Measurements from ENCODE around the gene CEACAM18.
"Not testable (repeated sequence)": the region's sequence is repeated elsewhere in the genome, so short reads cannot be mapped to it uniquely, and the experiment has no call there.

Gene CEACAM18

DNA sequence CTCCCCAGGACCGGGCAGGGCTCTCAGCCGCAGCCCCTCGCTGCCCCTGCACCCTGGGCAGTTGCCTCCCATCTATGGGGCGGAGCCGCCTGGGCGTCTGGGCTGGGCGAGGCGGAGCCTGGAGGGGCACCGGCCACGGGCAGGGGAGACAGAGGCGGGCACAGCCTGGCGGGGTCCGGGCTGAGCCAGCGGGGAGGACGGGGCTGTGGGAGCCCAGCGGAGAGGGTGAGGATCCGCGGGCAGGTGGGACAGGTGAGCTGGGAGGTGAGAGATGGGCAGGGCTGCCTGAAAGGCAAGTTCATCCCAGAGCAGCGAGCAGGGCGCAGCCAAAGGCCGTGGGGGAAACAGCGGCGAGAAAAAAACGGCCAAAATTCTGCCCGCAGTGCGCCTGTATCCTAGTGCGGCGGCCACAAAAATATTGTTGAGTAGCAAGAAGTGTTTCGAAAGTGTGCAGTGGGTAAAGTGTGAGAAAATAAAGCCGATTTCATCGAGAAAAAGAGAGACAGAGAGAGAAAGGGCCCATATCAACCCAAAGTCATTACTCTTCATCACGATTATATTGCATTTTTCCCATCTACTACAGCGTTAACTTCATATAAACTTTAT is 14.3 kb upstream of the CEACAM18 start:
- H3K4me1 ChIP-seq (ENCODE audit: control insufficient read depth, insufficient read depth, low read length); H3K36me3 ChIP-seq (ENCODE audit: insufficient read depth, low read length); H3K4me2 ChIP-seq (ENCODE audit: low read length); H3K9ac ChIP-seq (ENCODE audit: low read depth, low read length); H3K4me3 ChIP-seq (ENCODE audit: low read length); H3K27me3 ChIP-seq (ENCODE audit: control insufficient read depth, insufficient read depth, low read length); H3K9me3 ChIP-seq (replicated peaks; ENCODE audit: low read length): not testable (repeated sequence)

DNA sequence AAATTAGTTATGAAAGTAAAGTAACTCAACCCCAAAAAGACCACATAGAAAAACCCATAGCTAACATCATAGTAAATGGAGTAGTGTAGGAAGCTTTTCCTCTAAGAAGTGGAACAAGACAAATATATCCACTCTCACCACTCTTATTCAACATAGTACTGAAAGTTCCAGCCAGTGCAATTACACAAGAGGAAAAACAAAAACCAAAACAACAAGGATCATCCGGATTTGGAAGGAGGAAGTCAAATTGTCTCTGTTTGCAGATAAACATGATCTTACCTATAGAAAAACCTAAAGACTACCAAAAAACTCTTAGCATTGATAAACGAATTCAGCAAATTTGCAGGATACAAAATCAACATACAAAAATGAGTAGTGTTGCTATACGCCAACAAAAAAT is 11.6 kb upstream of the CEACAM18 start:
- Histone ChIP-seq H3K36me3 (ENCODE audit: insufficient read depth, low read length) (no peaks in the 10 kb centered on the region), H3K4me3 (ENCODE audit: low read length) (no peak overlapping the region), H3K27me3 (ENCODE audit: control insufficient read depth, insufficient read depth, low read length) (no peaks in the 10 kb centered on the region), H3K4me2 (ENCODE audit: low read length) (no peak overlapping the region), H3K9ac (ENCODE audit: low read depth, low read length) (no peak overlapping the region), H3K9me3 (replicated peaks; ENCODE audit: low read length) (no peaks in the 10 kb centered on the region), H3K4me1 (ENCODE audit: control insufficient read depth, insufficient read depth, low read length) (no peaks in the 10 kb centered on the region)

DNA sequence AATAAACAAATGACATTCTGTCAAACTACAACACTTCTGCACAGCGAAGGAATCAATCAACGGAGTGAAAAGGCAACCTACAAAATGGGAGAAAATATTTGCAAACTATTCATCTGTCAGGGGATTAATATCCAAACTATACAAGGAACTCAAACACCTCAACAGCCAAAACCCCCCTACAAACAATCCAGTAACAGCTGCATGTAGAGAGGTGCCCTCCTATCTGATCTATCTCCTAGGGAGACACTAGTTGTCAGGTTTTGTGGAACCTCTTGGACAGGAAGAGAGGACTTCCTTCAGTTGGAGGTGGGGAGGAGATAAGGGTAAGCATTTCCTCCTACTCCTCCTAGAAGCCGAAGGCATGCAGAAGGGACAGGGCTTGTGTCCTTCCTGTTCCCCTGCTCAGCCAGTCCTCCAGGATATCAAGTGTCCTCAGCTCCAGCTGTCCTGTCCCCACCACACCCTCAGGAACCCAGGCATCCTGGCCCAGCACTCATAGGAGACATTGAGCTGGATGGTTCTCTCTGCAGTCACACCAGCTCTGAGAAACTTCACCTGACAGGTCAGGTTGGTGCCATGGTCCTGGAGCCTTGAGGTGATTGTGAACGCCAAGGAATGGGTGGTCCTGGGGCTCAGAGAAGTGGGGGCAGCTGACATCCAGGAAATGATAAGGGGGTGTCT is 10.3 kb upstream of the CEACAM18 start:
- Histone ChIP-seq H3K9me3 (replicated peaks; ENCODE audit: low read length) (no peaks in the 10 kb centered on the region), H3K4me3 (ENCODE audit: low read length) (no peak overlapping the region), H3K36me3 (ENCODE audit: insufficient read depth, low read length) (no peaks in the 10 kb centered on the region), H3K4me2 (ENCODE audit: low read length) (no peak overlapping the region), H3K9ac (ENCODE audit: low read depth, low read length) (no peak overlapping the region), H3K4me1 (ENCODE audit: control insufficient read depth, insufficient read depth, low read length) (no peaks in the 10 kb centered on the region), H3K27me3 (ENCODE audit: control insufficient read depth, insufficient read depth, low read length) (no peaks in the 10 kb centered on the region)

DNA sequence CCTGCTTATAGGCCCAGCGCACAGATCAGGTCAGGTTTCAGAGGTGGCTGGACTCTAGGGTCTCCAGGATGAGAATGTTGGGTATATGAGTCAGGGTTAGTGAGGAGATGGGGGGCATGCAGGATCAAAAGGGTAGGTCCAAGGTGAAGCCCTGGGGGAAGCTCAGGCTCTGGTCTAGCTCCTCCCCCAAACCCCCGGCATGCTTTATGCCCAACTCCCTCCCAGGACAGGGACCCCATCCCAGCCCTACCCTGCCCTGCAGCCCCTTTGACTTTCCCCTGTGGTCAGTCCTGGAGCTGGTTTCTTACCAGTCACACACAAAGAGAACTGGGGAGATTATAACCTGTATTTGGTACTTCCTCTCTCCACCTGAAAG is 9.8 kb upstream of the CEACAM18 start:
- Histone ChIP-seq H3K4me1 (ENCODE audit: control insufficient read depth, insufficient read depth, low read length) (no peaks in the 10 kb centered on the region), H3K4me3 (ENCODE audit: low read length) (no peak overlapping the region), H3K4me2 (ENCODE audit: low read length) (no peak overlapping the region), H3K9ac (ENCODE audit: low read depth, low read length) (no peak overlapping the region), H3K9me3 (replicated peaks; ENCODE audit: low read length) (no peaks in the 10 kb centered on the region), H3K36me3 (ENCODE audit: insufficient read depth, low read length) (no peaks in the 10 kb centered on the region), H3K27me3 (ENCODE audit: control insufficient read depth, insufficient read depth, low read length) (no peaks in the 10 kb centered on the region)

DNA sequence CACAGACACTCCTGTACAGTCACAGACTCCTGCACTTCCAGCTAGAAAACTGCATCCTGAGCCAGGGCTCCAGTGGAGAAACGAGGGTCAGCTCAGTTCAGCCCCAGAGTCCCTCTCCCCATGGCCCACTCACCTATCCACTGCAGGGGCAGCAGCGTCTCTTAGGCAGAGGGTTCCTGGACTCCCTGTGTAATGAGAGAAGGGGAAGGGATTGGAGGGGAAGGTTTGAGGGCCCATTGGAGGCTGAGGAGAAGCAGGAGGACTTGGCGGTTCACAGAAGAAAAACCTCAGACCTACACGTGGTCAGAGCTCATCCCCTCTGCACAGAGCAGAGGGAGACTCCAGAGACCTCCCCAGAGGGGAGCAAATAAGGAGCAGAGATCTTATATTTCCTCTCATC is 9.2 kb upstream of the CEACAM18 start:
- no peaks in the 10 kb centered on the region for H3K27me3 ChIP-seq (ENCODE audit: control insufficient read depth, insufficient read depth, low read length)

DNA sequence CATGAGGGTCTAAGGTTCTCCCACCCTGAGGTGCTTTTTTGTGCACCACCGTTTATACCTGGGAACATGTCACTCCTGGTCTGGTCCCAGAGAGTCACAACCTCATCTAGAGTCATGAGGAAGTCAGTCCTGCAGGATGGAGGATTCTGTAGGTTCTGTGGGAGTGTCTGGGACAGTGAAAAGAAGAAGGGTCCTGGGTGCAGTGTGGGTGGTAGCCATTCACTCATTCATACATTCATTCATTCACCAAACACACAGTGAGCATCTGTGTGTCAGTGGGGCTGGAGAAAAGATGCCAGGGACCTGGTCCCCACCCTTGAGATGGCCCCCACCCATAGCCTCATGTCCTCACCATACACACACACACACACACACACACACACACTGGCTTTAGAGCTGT is 8.7 kb upstream of the CEACAM18 start:
- H3K27me3 ChIP-seq (ENCODE audit: control insufficient read depth, insufficient read depth, low read length), result no peaks in the 10 kb centered on the region
- H3K9me3 ChIP-seq (replicated peaks; ENCODE audit: low read length), result no peaks in the 10 kb centered on the region
- no peaks in the 10 kb centered on the region for H3K4me1 ChIP-seq (ENCODE audit: control insufficient read depth, insufficient read depth, low read length)
- no peak overlapping the region for H3K9ac ChIP-seq (ENCODE audit: low read depth, low read length)
- no peak overlapping the region for H3K4me3 ChIP-seq (ENCODE audit: low read length)
- H3K36me3 ChIP-seq (ENCODE audit: insufficient read depth, low read length), result no peaks in the 10 kb centered on the region
- no peak overlapping the region for H3K4me2 ChIP-seq (ENCODE audit: low read length)

More for the DNA sequence above, 9.2 kb upstream of the CEACAM18 start:
- no peak overlapping the region for H3K4me2 ChIP-seq (ENCODE audit: low read length)
- H3K36me3 ChIP-seq (ENCODE audit: insufficient read depth, low read length), result no peaks in the 10 kb centered on the region
- no peaks in the 10 kb centered on the region for H3K4me1 ChIP-seq (ENCODE audit: control insufficient read depth, insufficient read depth, low read length)
- no peaks in the 10 kb centered on the region for H3K9me3 ChIP-seq (replicated peaks; ENCODE audit: low read length)
- H3K9ac ChIP-seq (ENCODE audit: low read depth, low read length), result no peak overlapping the region
- no peak overlapping the region for H3K4me3 ChIP-seq (ENCODE audit: low read length)

DNA sequence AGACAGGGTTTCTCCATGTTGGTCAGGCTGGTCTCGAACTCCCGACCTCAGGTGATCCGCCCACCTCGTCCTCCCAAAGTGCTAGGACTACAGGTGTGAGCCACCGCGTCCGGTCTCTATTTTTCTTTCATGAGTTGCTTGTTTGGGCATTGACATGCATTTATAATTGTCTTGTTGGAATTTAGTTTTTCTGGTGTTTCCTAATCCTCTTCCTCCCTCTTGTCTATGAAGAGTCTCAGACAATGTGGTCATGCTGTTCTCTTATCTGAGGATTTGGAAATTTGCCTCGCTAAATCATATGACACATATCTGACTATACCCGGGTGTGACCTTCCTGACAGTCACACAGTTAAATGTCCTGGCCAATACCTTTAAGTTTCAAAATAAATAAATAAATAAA is 7.4 kb upstream of the CEACAM18 start:
- H3K9ac ChIP-seq (ENCODE audit: low read depth, low read length), result no peak overlapping the region
- no peaks in the 10 kb centered on the region for H3K9me3 ChIP-seq (replicated peaks; ENCODE audit: low read length)
- H3K4me2 ChIP-seq (ENCODE audit: low read length), result no peak overlapping the region
- H3K4me1 ChIP-seq (ENCODE audit: control insufficient read depth, insufficient read depth, low read length), result no peaks in the 10 kb centered on the region
- no peak overlapping the region for H3K4me3 ChIP-seq (ENCODE audit: low read length)
- no peaks in the 10 kb centered on the region for H3K36me3 ChIP-seq (ENCODE audit: insufficient read depth, low read length)
- H3K27me3 ChIP-seq (ENCODE audit: control insufficient read depth, insufficient read depth, low read length), result no peaks in the 10 kb centered on the region

DNA sequence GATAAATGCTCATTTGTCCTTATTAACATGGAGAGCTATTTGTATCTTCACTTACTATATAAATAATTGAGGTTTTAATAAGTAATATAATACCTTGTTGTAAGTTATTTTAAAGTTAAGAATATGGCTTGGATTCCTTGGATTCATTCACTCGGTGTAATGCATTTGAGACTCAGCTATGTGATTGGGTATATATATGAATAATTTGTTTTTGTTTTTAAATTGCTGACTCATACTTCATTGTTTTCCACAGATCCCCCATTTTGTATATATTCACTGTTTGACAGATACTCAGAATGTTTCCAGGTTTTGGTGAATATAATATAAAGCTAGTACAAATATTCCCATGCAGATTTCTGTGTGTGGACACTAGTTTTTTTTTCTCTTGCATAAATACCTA is 6.8 kb upstream of the CEACAM18 start:
- Histone ChIP-seq H3K36me3 (ENCODE audit: insufficient read depth, low read length) (no peaks in the 10 kb centered on the region), H3K4me2 (ENCODE audit: low read length) (no peak overlapping the region), H3K4me1 (ENCODE audit: control insufficient read depth, insufficient read depth, low read length) (no peaks in the 10 kb centered on the region), H3K4me3 (ENCODE audit: low read length) (no peak overlapping the region), H3K9ac (ENCODE audit: low read depth, low read length) (no peak overlapping the region), H3K9me3 (replicated peaks; ENCODE audit: low read length) (no peaks in the 10 kb centered on the region), H3K27me3 (ENCODE audit: control insufficient read depth, insufficient read depth, low read length) (no peaks in the 10 kb centered on the region)

DNA sequence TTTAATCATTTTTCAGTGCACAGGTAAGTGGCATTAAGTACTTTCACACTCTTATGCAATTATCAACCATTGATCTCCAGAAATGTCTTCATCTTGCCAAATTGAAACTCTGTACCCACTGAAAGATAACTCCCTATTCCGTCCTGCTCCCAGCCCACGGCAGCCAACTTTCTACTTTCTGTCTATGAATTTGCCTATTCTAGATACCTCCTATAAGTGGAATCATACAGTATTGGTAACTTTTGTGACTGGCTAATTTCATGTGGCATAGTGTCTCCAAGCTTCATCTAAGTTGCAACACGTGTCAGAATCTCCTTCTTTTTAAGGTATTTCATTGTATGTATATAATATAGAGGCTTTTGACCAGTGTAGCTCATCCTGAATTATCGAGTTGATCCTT is 5.7 kb upstream of the CEACAM18 start:
- H3K27me3 ChIP-seq (ENCODE audit: control insufficient read depth, insufficient read depth, low read length), result no peaks in the 10 kb centered on the region
- H3K4me3 ChIP-seq (ENCODE audit: low read length), result no peak overlapping the region
- no peaks in the 10 kb centered on the region for H3K9me3 ChIP-seq (replicated peaks; ENCODE audit: low read length)
- no peak overlapping the region for H3K9ac ChIP-seq (ENCODE audit: low read depth, low read length)
- H3K36me3 ChIP-seq (ENCODE audit: insufficient read depth, low read length), result no peaks in the 10 kb centered on the region
- no peaks in the 10 kb centered on the region for H3K4me1 ChIP-seq (ENCODE audit: control insufficient read depth, insufficient read depth, low read length)
- no peak overlapping the region for H3K4me2 ChIP-seq (ENCODE audit: low read length)

DNA sequence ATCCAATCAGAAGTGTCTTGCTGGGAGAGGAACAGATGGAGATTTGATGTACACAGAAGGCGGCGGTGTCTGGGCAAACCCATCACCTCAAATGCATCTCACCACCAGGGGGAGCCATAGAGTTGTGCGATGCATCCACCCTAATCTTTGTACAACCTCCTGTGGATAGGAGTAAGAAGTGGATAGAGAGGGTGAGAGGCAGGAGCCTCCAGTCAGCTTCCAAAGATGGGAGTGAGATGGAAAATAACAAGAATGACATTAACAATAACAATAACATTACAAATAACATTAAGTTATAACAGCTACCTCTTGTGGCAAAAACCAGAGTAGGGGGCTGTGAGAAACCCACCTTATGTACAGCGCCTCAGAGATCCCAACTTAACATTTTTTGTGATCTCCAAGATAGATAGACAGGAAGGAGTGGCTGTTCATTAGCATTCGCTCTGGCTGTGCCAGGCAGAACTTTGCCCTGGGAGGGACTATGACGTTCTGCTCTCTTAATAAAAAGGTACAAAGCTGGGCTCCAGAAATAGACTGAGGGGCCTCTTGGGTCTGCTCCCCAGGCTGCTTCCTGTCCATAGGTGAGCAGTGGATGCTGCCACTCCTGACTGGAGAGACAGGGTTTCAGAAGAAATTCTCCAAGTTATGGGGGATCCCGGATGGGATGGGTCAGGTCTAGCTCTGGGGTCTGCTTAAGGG is 5.2 kb upstream of the CEACAM18 start:
- H3K4me1 ChIP-seq (ENCODE audit: control insufficient read depth, insufficient read depth, low read length), result no peaks in the 10 kb centered on the region
- no peak overlapping the region for H3K4me2 ChIP-seq (ENCODE audit: low read length)
- no peaks in the 10 kb centered on the region for H3K36me3 ChIP-seq (ENCODE audit: insufficient read depth, low read length)
- no peaks in the 10 kb centered on the region for H3K9me3 ChIP-seq (replicated peaks; ENCODE audit: low read length)
- no peaks in the 10 kb centered on the region for H3K27me3 ChIP-seq (ENCODE audit: control insufficient read depth, insufficient read depth, low read length)
- no peak overlapping the region for H3K4me3 ChIP-seq (ENCODE audit: low read length)
- H3K9ac ChIP-seq (ENCODE audit: low read depth, low read length), result no peak overlapping the region

DNA sequence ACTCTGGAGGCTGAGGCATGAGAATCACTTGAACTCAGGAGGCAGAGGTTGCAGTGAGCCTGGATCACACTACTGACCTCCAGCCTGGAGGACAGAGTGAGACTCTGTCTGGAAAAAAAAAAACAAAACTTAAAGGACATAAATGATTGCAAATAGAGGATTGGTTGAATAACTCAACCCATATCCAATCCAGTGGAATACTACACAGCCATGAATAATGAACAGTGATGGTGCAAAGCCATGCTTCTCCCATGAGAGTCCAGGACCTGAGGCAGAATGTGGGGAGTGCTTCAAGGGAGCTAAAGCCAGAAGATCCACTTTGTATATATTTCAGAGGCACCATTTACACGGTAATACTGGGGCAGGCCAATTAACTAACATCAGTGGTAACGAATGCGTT is 2.2 kb upstream of the CEACAM18 start:
- Histone ChIP-seq H3K4me2 (ENCODE audit: low read length) (no peak overlapping the region), H3K36me3 (ENCODE audit: insufficient read depth, low read length) (no peaks in the 10 kb centered on the region), H3K9me3 (replicated peaks; ENCODE audit: low read length) (peaks cover 3% of the 10 kb centered on the region), H3K4me3 (ENCODE audit: low read length) (no peak overlapping the region), H3K9ac (ENCODE audit: low read depth, low read length) (no peak overlapping the region), H3K4me1 (ENCODE audit: control insufficient read depth, insufficient read depth, low read length) (no peaks in the 10 kb centered on the region), H3K27me3 (ENCODE audit: control insufficient read depth, insufficient read depth, low read length) (no peaks in the 10 kb centered on the region)

DNA sequence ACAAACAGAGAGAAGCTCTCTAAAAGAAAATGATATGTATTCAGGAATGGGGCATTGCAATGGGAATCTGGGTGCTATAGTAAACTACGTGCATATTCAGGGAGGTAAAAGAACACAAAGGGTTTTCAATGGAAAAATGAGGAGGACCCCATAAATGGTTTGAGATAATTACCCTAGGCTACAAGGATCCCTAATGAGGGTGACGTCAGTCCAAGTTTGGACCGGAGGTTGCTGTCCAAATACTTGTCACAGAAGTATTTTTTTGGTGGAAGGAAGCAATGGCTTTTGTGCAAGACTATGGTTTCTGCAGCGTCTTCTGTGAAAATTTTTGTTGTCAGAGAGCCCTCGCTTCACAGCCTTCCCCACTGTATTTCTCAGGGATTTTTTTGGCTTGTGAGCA is 995 bp upstream of the CEACAM18 start:
- no peak overlapping the region for H3K4me2 ChIP-seq (ENCODE audit: low read length)
- no peaks in the 10 kb centered on the region for H3K4me1 ChIP-seq (ENCODE audit: control insufficient read depth, insufficient read depth, low read length)
- no peaks in the 10 kb centered on the region for H3K36me3 ChIP-seq (ENCODE audit: insufficient read depth, low read length)
- H3K9me3 ChIP-seq (replicated peaks; ENCODE audit: low read length), result peaks cover 3% of the 10 kb centered on the region
- H3K27me3 ChIP-seq (ENCODE audit: control insufficient read depth, insufficient read depth, low read length), result no peaks in the 10 kb centered on the region
- H3K4me3 ChIP-seq (ENCODE audit: low read length), result no peak overlapping the region
- no peak overlapping the region for H3K9ac ChIP-seq (ENCODE audit: low read depth, low read length)

All from skeletal muscle satellite cell (primary cell).